Prostate gland (tissue), 2 donors: Measurements from ENCODE around the gene IQGAP2. TPM values are rescaled to one million over a fixed set of nuclear protein-coding genes. Genes with fewer than 3 reads are reported as not detected.

Source experiments
- DNase-seq: peaks from one replicate; pipeline ENCODE4 v3.0.0-alpha.2; 2019; ENCODE audit warnings: low spot score
- H3K27ac ChIP-seq, 2 donors: fragments of 200-600 bp; sonication (generic); 2 replicates each; pipeline ENCODE4 v1.5.1; 2017 to 2019
- H3K27me3 ChIP-seq: fragments of 200-600 bp; sonication (generic); replicated peaks from 2 replicates; pipeline ENCODE4 v1.5.1; 2019; ENCODE audit not compliant: insufficient read depth
- H3K36me3 ChIP-seq, 2 donors: fragments of 200-600 bp; sonication (generic); 1 replicate in 1 of 2; 2 replicates in 1 of 2; pipeline versions ENCODE4 v1.5.1 to v1.8.1; 2017 to 2019
- H3K4me1 ChIP-seq: fragments of 200-600 bp; sonication (generic); replicated peaks from 2 replicates; pipeline ENCODE4 v1.5.1; 2019
- H3K4me3 ChIP-seq, 2 donors: fragments of 200-600 bp; sonication (generic); 2 replicates each; pipeline ENCODE4 v1.5.1; 2017 to 2019
- H3K9me3 ChIP-seq: fragments of 200-600 bp; sonication (generic); 2 replicates; pipeline ENCODE4 v1.5.1; 2017
- CTCF ChIP-seq, 4 experiments: fragments of 200-600 bp in 2 of 4; fragments of 450-650 bp in 2 of 4; sonication (generic) in 2 of 4; IDR thresholded peaks; 1 replicate in 3 of 4; 2 replicates in 1 of 4; pipeline ENCODE4 v1.5.1; 2016 to 2019; ENCODE audit warnings: antibody characterized with exemption in 4 of 4, mild to moderate bottlenecking in 2 of 4, moderate library complexity in 2 of 4
- POLR2A ChIP-seq: fragments of 450-650 bp; IDR thresholded peaks from one replicate; pipeline ENCODE4 v1.6.1; 2016; ENCODE audit warnings: antibody characterized with exemption, mild to moderate bottlenecking
- POLR2AphosphoS5 ChIP-seq: sonication (generic); formaldehyde crosslinking; IDR thresholded peaks from one replicate; pipeline ENCODE4 v1.6.1; 2017; ENCODE audit warnings: antibody characterized with exemption
- WGBS: methylation state at CpG from one replicate; pipeline ENCODE4 v1.1.5; 2018; 5-methylcytosine and 5-hydroxymethylcytosine counted together
- intact Hi-C: fragments of 100-400 bp; cut with DNase I; formaldehyde crosslinking; loops from one replicate; pipeline ENCODE4 v1.14.2; 2022
- total RNA-seq, 2 donors: library from RNA; depleted of rRNA; stranded (reverse); fragments of >200 nt; gene quantifications; one replicate each; pipeline ENCODE4 v1.1.0, GENCODE V29; 2016

Gene IQGAP2
- total RNA-seq, 2 donors from 2014 or later, result 41.5 to 64.9 TPM

GRCh38 chr5:76583163-76584047 lies 180.3 kb downstream of the IQGAP2 start:
- WGBS, result 46% methylated on average over 7 of the region's 7 CpGs
- H3K9me3 ChIP-seq, result no peaks in the 10 kb centered on the region
- intact Hi-C loops, result loop anchor here (5.0 kb wide), 1 partner anchor 181 kb away; the partner anchor contains the start of gene IQGAP2

GRCh38 chr5:76585783-76586217 lies 182.7 kb downstream of the IQGAP2 start:
- 18% methylated on average over 3 of the region's 3 CpGs for WGBS
- intact Hi-C loops, result no loop called here
- H3K9me3 ChIP-seq, result no peaks in the 10 kb centered on the region
- DNase-seq, result no peak
- H3K36me3 ChIP-seq, result no peaks in the 10 kb centered on the region
- no peak overlapping the region for H3K27ac ChIP-seq
- H3K4me3 ChIP-seq, result no peak overlapping the region
- H3K27me3 ChIP-seq, result no peaks in the 10 kb centered on the region
- TF ChIP-seq POLR2AphosphoS5, result no peak
- TF ChIP-seq POLR2A, result no peak
- TF ChIP-seq CTCF (IDR thresholded peaks at IDR 0.05), result no peak
- no peaks in the 10 kb centered on the region for H3K4me1 ChIP-seq

More at GRCh38 chr5:76583163-76584047, 180.3 kb downstream of the IQGAP2 start:
- Histone ChIP-seq H3K4me1 (no peaks in the 10 kb centered on the region), H3K36me3 (no peaks in the 10 kb centered on the region), H3K27me3 (no peaks in the 10 kb centered on the region), H3K4me3 (no peak overlapping the region), H3K27ac (no peak overlapping the region)
- no peak for DNase-seq
- TF ChIP-seq POLR2AphosphoS5, result no peak
- TF ChIP-seq CTCF (IDR thresholded peaks at IDR 0.05), result peak; percentile 19 to 64 (median 54)

GRCh38 chr5:76586531-76586930 lies 183.4 kb downstream of the IQGAP2 start:
- Histone ChIP-seq H3K4me1 (no peaks in the 10 kb centered on the region), H3K9me3 (no peaks in the 10 kb centered on the region), H3K27me3 (no peaks in the 10 kb centered on the region), H3K27ac (no peak overlapping the region), H3K4me3 (no peak overlapping the region), H3K36me3 (no peaks in the 10 kb centered on the region)
- no peak for DNase-seq
- no peak for TF ChIP-seq POLR2A
- no peak for TF ChIP-seq POLR2AphosphoS5
- TF ChIP-seq CTCF (IDR thresholded peaks at IDR 0.05), result no peak
- intact Hi-C loops, result no loop called here
- WGBS, result 87% methylated on average over 4 of the region's 4 CpGs

GRCh38 chr5:76590027-76590426 lies 186.9 kb downstream of the IQGAP2 start:
- no peaks in the 10 kb centered on the region for H3K4me1 ChIP-seq
- H3K4me3 ChIP-seq, result no peak overlapping the region
- H3K27ac ChIP-seq, result no peak overlapping the region
- H3K36me3 ChIP-seq, result no peaks in the 10 kb centered on the region
- DNase-seq, result no peak
- intact Hi-C loops, result no loop called here
- no peak for TF ChIP-seq POLR2A
- no peak for TF ChIP-seq POLR2AphosphoS5
- no peak for TF ChIP-seq CTCF (IDR thresholded peaks at IDR 0.05)
- H3K9me3 ChIP-seq, result no peaks in the 10 kb centered on the region
- WGBS, result 94% methylated on average over 1 of the region's 1 CpG
- H3K27me3 ChIP-seq, result no peaks in the 10 kb centered on the region

- H3K9me3 ChIP-seq, result no peaks in the 10 kb centered on the region
- WGBS, result 97% methylated on average over 3 of the region's 3 CpGs
- no peak overlapping the region for H3K27ac ChIP-seq
- H3K4me3 ChIP-seq, result no peak overlapping the region
- no peaks in the 10 kb centered on the region for H3K36me3 ChIP-seq
- no peaks in the 10 kb centered on the region for H3K27me3 ChIP-seq
- no peaks in the 10 kb centered on the region for H3K4me1 ChIP-seq
- no peak for DNase-seq
- no peak for TF ChIP-seq CTCF (IDR thresholded peaks at IDR 0.05)
- no peak for TF ChIP-seq POLR2AphosphoS5
- no peak for TF ChIP-seq POLR2A
- intact Hi-C loops, result no loop called here
Observed at GRCh38 chr5:76591366-76591765, 188.3 kb downstream of the IQGAP2 start.
